Heart left ventricle (tissue), 13 donors: ENCODE data around the gene MXD3.

Experiments used
- POLR2A ChIP-seq, 2 donors: fragments of 450-650 bp; IDR thresholded peaks; one replicate each; pipeline ENCODE4 v1.6.1; 2017; ENCODE audit warnings: antibody characterized with exemption in 2 of 2, mild to moderate bottlenecking in 2 of 2, moderate library complexity in 2 of 2
- TF ChIP-seq, protein P1 (sequence below), 12 donors: fragments of 200-600 bp; sonication (generic) in 4 of 12; IDR thresholded peaks; one replicate each; pipeline versions ENCODE4 v1.5.0 to v1.8.0; 2018 to 2022; ENCODE audit warnings: antibody characterized with exemption in 12 of 12, mild to moderate bottlenecking in 5 of 12
- donor health status: ischemic (EF 13 %, LVEDD 7.1; RV severe dilation, severe dysfunction).
- donor health status: DM: no; HTN: yes; CAD: no.
- donor health status: DM: no; HTN: no; CAD: no.
- donor health status: ischemic (EF 25% LVEDD 6.9; RV normal size, moderate dysfunction).
- donor health status: ischemic (EF 25% LVEDD 5.7; RV mildly dilated, moderate dysfunction).
- donor health status: ischemic (EF 35%, LVEDD 5.7; RV mildly dilated, moderate dysfunction).
- donor health status: nonischemic (EF 11% LVEDD 7.7; RV severe dilation, severe dysfunction).
- donor health status: DM: yes; HTN: yes; CAD: no.
- donor health status: PGD.
- donor health status: ischemic (EF 29% LVEDD 5.4; RV normal size, mild dysfunction).
- donor health status: nonischemic (EF 23%, LVEDD 6.1; RV moderate dilation, normal function).

GRCh38 chr5:177334155-177334551 lies 22.5 kb upstream of the MXD3 start:
- TF ChIP-seq POLR2A (IDR thresholded peaks at IDR 0.05), result no peak
- TF ChIP-seq, protein P1, sequence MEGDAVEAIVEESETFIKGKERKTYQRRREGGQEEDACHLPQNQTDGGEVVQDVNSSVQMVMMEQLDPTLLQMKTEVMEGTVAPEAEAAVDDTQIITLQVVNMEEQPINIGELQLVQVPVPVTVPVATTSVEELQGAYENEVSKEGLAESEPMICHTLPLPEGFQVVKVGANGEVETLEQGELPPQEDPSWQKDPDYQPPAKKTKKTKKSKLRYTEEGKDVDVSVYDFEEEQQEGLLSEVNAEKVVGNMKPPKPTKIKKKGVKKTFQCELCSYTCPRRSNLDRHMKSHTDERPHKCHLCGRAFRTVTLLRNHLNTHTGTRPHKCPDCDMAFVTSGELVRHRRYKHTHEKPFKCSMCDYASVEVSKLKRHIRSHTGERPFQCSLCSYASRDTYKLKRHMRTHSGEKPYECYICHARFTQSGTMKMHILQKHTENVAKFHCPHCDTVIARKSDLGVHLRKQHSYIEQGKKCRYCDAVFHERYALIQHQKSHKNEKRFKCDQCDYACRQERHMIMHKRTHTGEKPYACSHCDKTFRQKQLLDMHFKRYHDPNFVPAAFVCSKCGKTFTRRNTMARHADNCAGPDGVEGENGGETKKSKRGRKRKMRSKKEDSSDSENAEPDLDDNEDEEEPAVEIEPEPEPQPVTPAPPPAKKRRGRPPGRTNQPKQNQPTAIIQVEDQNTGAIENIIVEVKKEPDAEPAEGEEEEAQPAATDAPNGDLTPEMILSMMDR (IDR thresholded peaks at IDR 0.05), result no peak
